ENCODE data around the gene KCNMA1. TPM values are rescaled to one million over a fixed set of nuclear protein-coding genes. Genes with fewer than 3 reads are reported as not detected.

The KCNMA1 gene
- total RNA-seq, 1 experiment from 2014 or later = 0.49 TPM

- TF ChIP-seq SP1 (IDR thresholded peaks at IDR 0.05; ENCODE audit: low read depth) (no peak), ATF3 (IDR thresholded peaks at IDR 0.05) (no peak), SIN3A (IDR thresholded peaks at IDR 0.05; ENCODE audit: low read depth) (no peak), ZFX (IDR thresholded peaks at IDR 0.05) (no peak), CTCF (IDR thresholded peaks at IDR 0.05 in 2 of 3, conservative IDR thresholded peaks at IDR 0.05 in 1 of 3; ENCODE audit: borderline replicate concordance in 1 of 3, insufficient read depth in 1 of 3, low read depth in 2 of 3, low read length in 2 of 3) (no peak), POLR2A (IDR thresholded peaks at IDR 0.05; ENCODE audit: borderline replicate concordance, extremely low read depth, insufficient read depth, insufficient read length) (no peak), FOSL1 (IDR thresholded peaks at IDR 0.05; ENCODE audit: low read depth) (no peak), CBX3 (IDR thresholded peaks at IDR 0.05; ENCODE audit: low read depth) (no peak), JUND (IDR thresholded peaks at IDR 0.05) (no peak), RAD21 (IDR thresholded peaks at IDR 0.05; ENCODE audit: low read depth) (no peak), EZH2phosphoT487 (IDR thresholded peaks at IDR 0.05; ENCODE audit: borderline replicate concordance) (no peak), ZNF274 (IDR thresholded peaks at IDR 0.05; ENCODE audit: low read depth, low read length) (no peak), EZH2 (IDR thresholded peaks at IDR 0.05) (no peak), EGR1 (IDR thresholded peaks at IDR 0.05; ENCODE audit: low read depth) (no peak), YY1 (IDR thresholded peaks at IDR 0.05; ENCODE audit: extremely low read depth, insufficient replicate concordance, low read depth, low read length) (no peak)
- no peak for ATAC-seq
- no peak overlapping the region for H3K27ac ChIP-seq (ENCODE audit: low read depth, low read length)
- H3K4me1 ChIP-seq (ENCODE audit: control insufficient read depth in 1 of 2, insufficient read depth in 2 of 2, low read length in 2 of 2) = no peaks in the 10 kb centered on the region
- no peaks in the 10 kb centered on the region for H3K9me2 ChIP-seq (ENCODE audit: insufficient read depth)
- ChIA-PET RAD21 (ENCODE audit: low non-redundant PET in 1 of 2, low total read pairs in 2 of 2, uncharacterized antibody in 2 of 2, unreplicated experiment in 2 of 2) (interaction anchor here in 1 of 2 experiments (0.6 kb wide), 1 partner anchor 35 kb away, joined by 3 read pairs; no protein-coding TSS in a partner anchor), CTCF (no interaction called here), POLR2A (no interaction called here)
- no peak overlapping the region for H3K4me3 ChIP-seq (replicated peaks in 1 of 2; ENCODE audit: low read depth in 1 of 2, low read length in 2 of 2)
- H3K9me3 ChIP-seq (ENCODE audit: control insufficient read depth in 1 of 2, insufficient read depth in 1 of 2, low read depth in 1 of 2, low read length in 2 of 2) = no peaks in the 10 kb centered on the region
- H3K27me3 ChIP-seq (ENCODE audit: insufficient read depth, low read length) = no peaks in the 10 kb centered on the region
- intact Hi-C loops (cut with micrococcal nuclease) = no loop called here
- no peak overlapping the region for H3K4me2 ChIP-seq (ENCODE audit: low read length)
- no peak overlapping the region for H2AFZ ChIP-seq (ENCODE audit: low read depth, low read length, poor library complexity, severe bottlenecking)
- H4K20me1 ChIP-seq (ENCODE audit: insufficient read depth) = no peaks in the 10 kb centered on the region
- H3K9ac ChIP-seq (ENCODE audit: low read length) = no peak overlapping the region
- no peak for DNase-seq (ENCODE audit: low read depth, low spot score)
- no TSS peak for BruUV-seq (replicated peaks)
- no peaks in the 10 kb centered on the region for H3K79me2 ChIP-seq (ENCODE audit: insufficient read depth, low read length)
- H3K36me3 ChIP-seq (ENCODE audit: control insufficient read depth in 1 of 2, insufficient read depth in 2 of 2, low read length in 2 of 2) = no peaks in the 10 kb centered on the region
Observed at GRCh38 chr10:76905251-76905650, 732.4 kb downstream of the KCNMA1 start.

Measured in HCT116 (cell line).